NCI-H2171 treated with DMSO at 0.1 percent for 48 hours (cell line): ENCODE data around the gene AGO4.

Source experiments
- DNase-seq: peaks from one replicate; lab custom pipeline; 2025; lab: John Stamatoyannopoulos, UW

Gene AGO4

GRCh38 chr1:35894656-35895055 is 86.8 kb downstream of the AGO4 start:
- DNase-seq, result no peak

DNA sequence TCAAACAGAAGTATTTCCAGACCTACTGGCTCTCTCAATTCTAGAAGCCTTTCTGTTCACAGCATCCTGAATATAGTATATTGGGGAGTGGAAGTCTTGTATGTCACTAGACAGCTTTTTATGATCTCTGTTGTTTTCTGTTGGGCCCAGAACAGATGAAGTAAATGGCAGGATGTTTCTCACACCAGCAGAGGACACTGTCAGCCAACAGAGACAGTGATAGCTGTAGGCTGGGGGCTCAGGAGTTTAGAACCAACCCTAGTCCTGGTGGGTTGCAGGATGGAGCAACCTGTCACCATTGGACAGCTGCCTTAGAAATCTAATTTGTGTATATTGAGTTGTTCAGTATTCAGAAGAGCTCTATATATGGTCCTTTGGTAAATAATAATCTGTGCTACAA is 92.1 kb downstream of the AGO4 start:
- DNase-seq, result no peak

DNA sequence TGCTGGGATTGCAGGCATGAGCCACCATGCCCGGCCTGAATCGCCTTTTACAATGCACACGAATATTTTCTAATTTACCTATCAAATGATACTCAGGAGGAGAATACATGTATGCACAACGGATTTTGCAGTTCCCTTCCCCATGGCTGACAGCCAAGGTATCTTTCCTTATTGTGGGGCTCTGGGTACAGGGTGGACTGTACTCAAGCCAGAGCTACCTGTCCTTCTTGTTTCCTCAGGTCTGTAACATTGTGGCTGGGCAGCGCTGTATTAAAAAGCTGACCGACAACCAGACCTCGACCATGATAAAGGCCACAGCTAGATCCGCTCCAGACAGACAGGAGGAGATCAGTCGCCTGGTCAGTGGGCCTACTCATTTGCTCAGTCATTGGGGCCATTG is 93.4 kb downstream of the AGO4 start:
- no peak for DNase-seq

DNA sequence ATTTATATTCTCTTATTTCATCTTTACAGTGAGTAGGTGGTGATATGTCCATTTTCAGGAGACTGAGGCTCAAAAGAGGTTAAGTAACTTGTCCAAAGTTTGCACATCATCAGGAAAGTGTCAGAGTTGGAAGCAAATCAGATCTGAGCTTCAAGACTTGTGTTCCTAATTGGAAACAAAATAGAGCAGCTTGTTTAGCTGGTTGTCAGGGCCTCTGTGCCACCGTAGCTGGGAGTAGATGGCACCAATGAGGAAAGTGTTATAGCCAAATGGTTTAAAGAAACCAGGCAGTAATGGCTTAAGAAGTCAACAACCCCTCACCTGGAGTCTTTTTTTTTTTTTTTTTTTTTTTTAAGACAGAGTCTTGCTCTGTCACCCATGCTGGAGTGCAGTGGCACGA is 94.9 kb downstream of the AGO4 start:
- no peak for DNase-seq
